H9 (cell line): ENCODE data around the gene RHCE. TPM values are rescaled to one million over a fixed set of nuclear protein-coding genes. Genes with fewer than 3 reads are reported as not detected.

Experiments
- DNase-seq: peaks from one replicate; pipeline ENCODE4 v3.0.0-alpha.2; 2017
- H2AFZ ChIP-seq: one replicate; pipeline ENCODE4 v1.6.1; 2013; ENCODE audit warnings: mild to moderate bottlenecking, low read length, control low read depth, moderate library complexity
- H2AK5ac ChIP-seq: 2 replicates; pipeline ENCODE4 v1.6.1; 2013; ENCODE audit warnings: low read length, control low read depth, mixed read lengths; ENCODE audit not compliant: insufficient read length
- H2BK120ac ChIP-seq: one replicate; pipeline ENCODE4 v1.6.1; 2013; ENCODE audit warnings: low read depth, mild to moderate bottlenecking, low read length, control low read depth, inconsistent platforms; ENCODE audit not compliant: poor library complexity, severe bottlenecking
- H2BK12ac ChIP-seq: 2 replicates; pipeline ENCODE4 v1.6.1; 2013; ENCODE audit warnings: low read length, control low read depth, mixed read lengths, low read depth; ENCODE audit not compliant: insufficient read length
- H2BK15ac ChIP-seq: 2 replicates; pipeline ENCODE4 v1.6.1; 2013; ENCODE audit warnings: low read depth, low read length, control low read depth
- H2BK20ac ChIP-seq: one replicate; pipeline ENCODE4 v1.6.1; 2013; ENCODE audit warnings: low read depth, mild to moderate bottlenecking, low read length, control low read depth, inconsistent platforms; ENCODE audit not compliant: poor library complexity, severe bottlenecking
- H2BK5ac ChIP-seq: 2 replicates; pipeline ENCODE4 v1.6.1; 2013; ENCODE audit warnings: low read length, control low read depth, mixed read lengths; ENCODE audit not compliant: insufficient read length
- H3K14ac ChIP-seq: 2 replicates; pipeline ENCODE4 v1.6.1; 2013; ENCODE audit warnings: low read length, control low read depth; ENCODE audit not compliant: insufficient read depth
- H3K18ac ChIP-seq: 2 replicates; pipeline ENCODE4 v1.6.1; 2013; ENCODE audit warnings: low read depth, mild to moderate bottlenecking, mixed read lengths, low read length, control low read depth; ENCODE audit not compliant: insufficient read length
- H3K23ac ChIP-seq: 2 replicates; pipeline ENCODE4 v1.6.1; 2013; ENCODE audit warnings: low read length, control low read depth, mixed read lengths, low read depth; ENCODE audit not compliant: insufficient read length
- H3K23me2 ChIP-seq: 2 replicates; pipeline ENCODE4 v1.6.1; 2013; ENCODE audit warnings: low read depth, mild to moderate bottlenecking, mixed read lengths, low read length, control low read depth; ENCODE audit not compliant: insufficient read length, poor library complexity, severe bottlenecking
- H3K27ac ChIP-seq: 2 replicates; pipeline ENCODE4 v1.5.1; 2013; ENCODE audit warnings: low read length, control low read depth, mixed read lengths, low read depth; ENCODE audit not compliant: insufficient read length
- H3K27me3 ChIP-seq: 2 replicates; pipeline ENCODE4 v1.6.1; 2013; ENCODE audit warnings: low read length, control low read depth, inconsistent platforms; ENCODE audit not compliant: insufficient read depth
- H3K4ac ChIP-seq: 2 replicates; pipeline ENCODE4 v1.6.1; 2013; ENCODE audit warnings: low read depth, mild to moderate bottlenecking, control low read depth, inconsistent platforms, low read length, moderate library complexity
- H3K4me1 ChIP-seq: 2 replicates; pipeline ENCODE4 v1.6.1; 2013; ENCODE audit warnings: low read length, control low read depth, inconsistent platforms; ENCODE audit not compliant: insufficient read depth
- H3K4me2 ChIP-seq: 2 replicates; pipeline ENCODE4 v1.6.1; 2013; ENCODE audit warnings: low read length, control low read depth, mixed read lengths; ENCODE audit not compliant: insufficient read length, insufficient read depth
- H3K56ac ChIP-seq: 2 replicates; pipeline ENCODE4 v1.6.1; 2013; ENCODE audit warnings: low read depth, mild to moderate bottlenecking, mixed read lengths, low read length, control low read depth; ENCODE audit not compliant: insufficient read length
- H3K79me1 ChIP-seq: 2 replicates; pipeline ENCODE4 v1.6.1; 2013; ENCODE audit warnings: low read depth, mild to moderate bottlenecking, moderate library complexity, low read length, control low read depth, inconsistent platforms; ENCODE audit not compliant: insufficient read depth, poor library complexity, severe bottlenecking
- H3K79me2 ChIP-seq: 2 replicates; pipeline ENCODE4 v1.6.1; 2013; ENCODE audit warnings: low read length, control low read depth, inconsistent platforms; ENCODE audit not compliant: insufficient read depth
- H3K9ac ChIP-seq: 2 replicates; pipeline ENCODE4 v1.6.1; 2013; ENCODE audit warnings: low read length, control low read depth, mixed read lengths; ENCODE audit not compliant: insufficient read length; ENCODE audit errors: extremely low read depth
- H3K9me3 ChIP-seq: one replicate; pipeline ENCODE4 v1.6.1; 2013; ENCODE audit warnings: low read depth, low read length, inconsistent platforms; ENCODE audit not compliant: control insufficient read depth
- H3T11ph ChIP-seq: one replicate; pipeline ENCODE4 v1.6.1; 2013; ENCODE audit warnings: mild to moderate bottlenecking, low read length, control low read depth, inconsistent platforms
- H4K20me1 ChIP-seq: one replicate; pipeline ENCODE4 v1.6.1; 2013; ENCODE audit not compliant: control insufficient read depth, insufficient read length, insufficient read depth
- H4K5ac ChIP-seq: 2 replicates; pipeline ENCODE4 v1.6.1; 2013; ENCODE audit warnings: low read depth, mild to moderate bottlenecking, mixed read lengths, low read length, control low read depth; ENCODE audit not compliant: insufficient read length
- H4K8ac ChIP-seq: replicated peaks from 2 replicates; pipeline ENCODE4 v1.6.1; 2013; ENCODE audit warnings: low read length, control low read depth, mixed read lengths, low read depth; ENCODE audit not compliant: insufficient read length
- H4K91ac ChIP-seq: 2 replicates; pipeline ENCODE4 v1.6.1; 2013; ENCODE audit warnings: low read depth, mild to moderate bottlenecking, moderate library complexity, mixed read lengths, low read length, control low read depth; ENCODE audit not compliant: insufficient read length
- H3K27ac Mint-ChIP-seq, 3 experiments: 2 replicates in 2 of 3; 3 replicates in 1 of 3; pipeline ENCODE4 v1.8.0; 2020 to 2021; ENCODE audit warnings: mixed read lengths in 3 of 3, mild to moderate bottlenecking in 1 of 3, moderate library complexity in 1 of 3
- H3K27me3 Mint-ChIP-seq: 2 replicates; pipeline ENCODE4 v1.8.0; 2021; ENCODE audit warnings: low read depth, mild to moderate bottlenecking, moderate library complexity, mixed read lengths
- H3K36me3 Mint-ChIP-seq, 3 experiments: 2 replicates in 2 of 3; 3 replicates in 1 of 3; pipeline ENCODE4 v1.8.0; 2020 to 2021; ENCODE audit warnings: low read depth in 3 of 3, mixed read lengths in 3 of 3; ENCODE audit not compliant: insufficient read depth in 1 of 3
- H3K4me1 Mint-ChIP-seq, 2 experiments: 2 replicates each; pipeline ENCODE4 v1.8.0; 2020; ENCODE audit warnings: mixed read lengths in 2 of 2
- H3K4me3 Mint-ChIP-seq, 2 experiments: 2 replicates in 1 of 2; 3 replicates in 1 of 2; pipeline ENCODE4 v1.8.0; 2020 to 2021; ENCODE audit warnings: mild to moderate bottlenecking in 2 of 2, mixed read lengths in 2 of 2, moderate library complexity in 1 of 2
- H3K9me3 Mint-ChIP-seq, 2 experiments: 2 replicates in 1 of 2; 3 replicates in 1 of 2; pipeline ENCODE4 v1.8.0; 2020; ENCODE audit warnings: mild to moderate bottlenecking in 2 of 2, mixed read lengths in 2 of 2, moderate library complexity in 1 of 2
- WGBS: extraction: QIAGEN DNeasy Blood & Tissue Kit; methylation state at CpG from one replicate; pipeline ENCODE4 v1.1.7; 2013; ENCODE audit warnings: missing lambda C conversion rate, low lambda C conversion rate, mixed read lengths; ENCODE audit not compliant: insufficient read length; ENCODE audit errors: extremely low coverage; 5-methylcytosine and 5-hydroxymethylcytosine counted together
- total RNA-seq: library from RNA; stranded (reverse); gene quantifications from 2 replicates; pipeline ENCODE4 v1.2.1, GENCODE V29; 2021
- TF ChIP-seq, protein P1 (sequence below): fragments of 200-600 bp; sonication (generic); conservative IDR thresholded peaks from 3 replicates; pipeline ENCODE4 v1.8.0; 2021; ENCODE audit warnings: antibody characterized with exemption, mild to moderate bottlenecking

RHCE gene
- total RNA-seq, 1 experiment from 2014 or later = 0.90 TPM

DNA sequence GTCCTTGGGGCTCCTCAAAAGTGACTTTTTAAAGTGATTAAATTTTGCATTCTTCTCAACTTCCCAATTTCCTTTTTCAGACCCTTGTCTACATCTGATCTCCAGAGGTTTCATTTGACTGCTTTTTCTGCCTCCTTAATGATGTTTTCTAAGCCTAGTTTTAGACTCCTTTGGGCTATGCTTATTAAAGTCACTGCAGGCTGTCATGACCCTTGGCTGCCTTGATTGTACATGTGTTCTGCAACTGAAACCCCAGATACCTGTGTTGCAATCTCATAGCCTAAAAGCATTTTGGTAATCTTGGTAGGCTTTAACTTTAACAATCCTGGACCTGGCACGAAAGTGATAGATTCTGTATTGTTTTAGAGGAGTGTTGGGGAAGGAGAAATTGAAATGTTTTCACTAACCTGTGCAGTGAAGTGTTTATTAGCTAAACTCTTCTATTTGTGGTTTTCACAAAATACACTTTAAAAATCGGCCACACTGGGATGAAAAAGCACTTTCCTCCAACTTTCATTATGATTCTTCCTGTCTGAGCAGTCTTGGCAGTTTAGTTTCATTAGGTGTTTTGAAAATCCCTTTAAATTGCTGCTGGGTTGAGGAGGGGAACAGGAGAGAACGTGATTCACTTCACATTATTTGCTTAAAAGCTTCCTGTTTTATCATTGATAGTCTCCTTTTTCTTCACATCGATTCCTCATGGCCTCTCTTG, 14.9 kb upstream of the RHCE start:
- H2BK5ac ChIP-seq = no peak overlapping the region
- no CpG with 5 or more reads among the region's 4 CpGs for WGBS
- TF ChIP-seq, protein P1, sequence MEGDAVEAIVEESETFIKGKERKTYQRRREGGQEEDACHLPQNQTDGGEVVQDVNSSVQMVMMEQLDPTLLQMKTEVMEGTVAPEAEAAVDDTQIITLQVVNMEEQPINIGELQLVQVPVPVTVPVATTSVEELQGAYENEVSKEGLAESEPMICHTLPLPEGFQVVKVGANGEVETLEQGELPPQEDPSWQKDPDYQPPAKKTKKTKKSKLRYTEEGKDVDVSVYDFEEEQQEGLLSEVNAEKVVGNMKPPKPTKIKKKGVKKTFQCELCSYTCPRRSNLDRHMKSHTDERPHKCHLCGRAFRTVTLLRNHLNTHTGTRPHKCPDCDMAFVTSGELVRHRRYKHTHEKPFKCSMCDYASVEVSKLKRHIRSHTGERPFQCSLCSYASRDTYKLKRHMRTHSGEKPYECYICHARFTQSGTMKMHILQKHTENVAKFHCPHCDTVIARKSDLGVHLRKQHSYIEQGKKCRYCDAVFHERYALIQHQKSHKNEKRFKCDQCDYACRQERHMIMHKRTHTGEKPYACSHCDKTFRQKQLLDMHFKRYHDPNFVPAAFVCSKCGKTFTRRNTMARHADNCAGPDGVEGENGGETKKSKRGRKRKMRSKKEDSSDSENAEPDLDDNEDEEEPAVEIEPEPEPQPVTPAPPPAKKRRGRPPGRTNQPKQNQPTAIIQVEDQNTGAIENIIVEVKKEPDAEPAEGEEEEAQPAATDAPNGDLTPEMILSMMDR = no peak
- no peak overlapping the region for H3K4me2 ChIP-seq
- no peak overlapping the region for H2AFZ ChIP-seq
- no peak overlapping the region for H3K18ac ChIP-seq
- no peak overlapping the region for H2BK20ac ChIP-seq
- H3K56ac ChIP-seq = no peak overlapping the region
- Mint-ChIP-seq H3K36me3 (no peaks in the 10 kb centered on the region), H3K4me3 (no peak overlapping the region), H3K27me3 (no peaks in the 10 kb centered on the region), H3K4me1 (peaks cover 8 to 13% of the 10 kb centered on the region in 2 experiments), H3K9me3 (no peaks in the 10 kb centered on the region), H3K27ac (no peak overlapping the region)
- H3K4me1 ChIP-seq = no peaks in the 10 kb centered on the region
- no peak overlapping the region for H2BK120ac ChIP-seq
- H3K27me3 ChIP-seq = no peaks in the 10 kb centered on the region
- H3K23me2 ChIP-seq = peaks cover 3% of the 10 kb centered on the region
- H4K5ac ChIP-seq = no peak overlapping the region
- no peak overlapping the region for H2BK15ac ChIP-seq
- H3K14ac ChIP-seq = no peak overlapping the region
- H3K9me3 ChIP-seq = no peaks in the 10 kb centered on the region
- peaks cover 3% of the 10 kb centered on the region for H3K79me1 ChIP-seq
- no peaks in the 10 kb centered on the region for H3K79me2 ChIP-seq
- H3K9ac ChIP-seq = no peak overlapping the region
- no peaks in the 10 kb centered on the region for H4K20me1 ChIP-seq
- no peak for DNase-seq
- H4K91ac ChIP-seq = no peak overlapping the region
- no peak overlapping the region for H3T11ph ChIP-seq
- H2BK12ac ChIP-seq = no peak overlapping the region
- no peak overlapping the region for H3K4ac ChIP-seq
- H2AK5ac ChIP-seq = no peak overlapping the region
- H3K27ac ChIP-seq = no peak overlapping the region
- H4K8ac ChIP-seq = no peak overlapping the region
- H3K23ac ChIP-seq = no peak overlapping the region
